ENCODE results near the gene PLD4. TPM values are rescaled to one million over a fixed set of nuclear protein-coding genes. Genes with fewer than 3 reads are reported as not detected.
A peak's percentile ranks its signal among the peaks of the same experiment; 100 is the strongest.

Gene PLD4
- total RNA-seq, 1 experiment from 2014 or later, result not detected

- no peak for DNase-seq (ENCODE audit: low spot score)
These were observed 50.1 kb downstream of the PLD4 start for GRCh38 chr14:104974665-104975390.

DNA sequence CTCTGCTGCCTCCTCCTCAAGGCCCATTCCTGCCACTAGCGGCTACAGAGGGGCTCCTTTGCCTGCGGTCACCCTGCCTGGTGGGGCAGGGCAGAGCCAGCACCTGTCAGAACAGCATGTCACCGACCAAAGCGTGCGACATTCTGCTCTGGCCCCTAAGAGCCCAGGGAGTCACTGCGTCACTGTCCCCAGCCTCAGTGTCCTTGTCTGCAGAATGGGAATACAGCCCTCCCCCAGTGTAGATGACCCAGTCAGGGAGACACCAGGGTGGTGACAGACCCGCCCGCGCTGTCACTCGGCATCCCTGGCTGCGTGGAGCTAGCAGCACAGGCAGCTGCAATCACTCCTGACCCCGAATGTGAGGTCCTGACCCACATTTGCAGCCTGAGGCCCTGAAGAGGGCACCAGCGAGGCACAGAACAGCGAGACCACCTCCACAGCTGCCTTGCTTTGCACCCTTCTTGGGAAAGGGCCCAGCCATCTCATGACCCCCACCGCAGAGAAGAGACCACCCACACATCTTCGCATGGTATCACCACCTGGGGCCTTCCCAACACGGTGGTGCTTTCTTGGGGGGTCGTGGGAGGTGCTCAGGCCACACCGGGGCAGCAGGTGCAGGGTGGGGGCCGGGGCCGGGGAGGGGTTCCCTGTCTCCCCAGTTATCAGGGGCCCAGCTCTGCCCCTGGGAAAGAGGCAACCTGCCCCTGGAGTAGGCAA is 51.0 kb downstream of the PLD4 start:
- no peak for DNase-seq (ENCODE audit: low spot score)

DNA sequence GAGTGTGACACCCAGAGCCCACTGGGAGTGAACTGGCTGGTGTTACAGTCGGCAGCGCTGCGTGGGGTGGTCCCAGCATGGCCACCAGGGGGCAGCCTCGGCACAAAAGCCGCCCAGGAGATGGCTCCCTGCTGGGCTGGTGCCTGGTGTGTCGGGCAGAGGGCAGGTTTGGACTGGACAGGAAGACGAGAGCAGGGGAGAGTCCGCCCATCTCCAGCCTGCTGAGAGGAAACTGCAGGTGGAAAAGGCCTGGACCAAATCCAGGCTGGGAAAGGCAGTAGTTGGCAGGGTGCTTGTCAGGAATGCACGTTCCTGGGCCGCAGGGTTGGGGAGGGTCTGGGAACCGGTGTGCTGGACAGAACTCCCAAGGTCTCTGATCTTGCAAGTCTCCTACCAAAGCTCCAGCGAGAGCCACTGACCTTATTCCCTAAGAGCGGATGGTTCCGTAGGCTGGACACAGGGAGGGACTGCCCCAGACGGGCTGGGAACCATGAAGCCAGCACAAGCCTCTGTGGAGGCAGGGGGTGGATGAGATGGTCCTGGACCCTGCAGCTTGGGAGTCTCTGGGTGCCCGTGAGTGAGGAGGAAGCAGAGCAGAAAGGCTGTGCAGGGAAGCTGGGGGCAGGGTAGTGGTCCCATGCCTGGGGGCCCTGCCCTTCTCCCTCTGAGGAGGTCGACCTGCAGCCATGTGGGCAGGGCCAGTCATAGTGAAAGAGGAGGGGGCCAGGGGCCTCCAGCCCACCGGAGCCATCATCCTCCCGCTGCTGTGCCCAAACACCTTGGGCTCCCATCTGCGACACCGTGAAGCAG is 51.7 kb downstream of the PLD4 start:
- DNase-seq (ENCODE audit: low spot score), result peak; percentile 68

GRCh38 chr14:104977008-104977680 is 52.5 kb downstream of the PLD4 start:
- DNase-seq (ENCODE audit: low spot score), result no peak

DNA sequence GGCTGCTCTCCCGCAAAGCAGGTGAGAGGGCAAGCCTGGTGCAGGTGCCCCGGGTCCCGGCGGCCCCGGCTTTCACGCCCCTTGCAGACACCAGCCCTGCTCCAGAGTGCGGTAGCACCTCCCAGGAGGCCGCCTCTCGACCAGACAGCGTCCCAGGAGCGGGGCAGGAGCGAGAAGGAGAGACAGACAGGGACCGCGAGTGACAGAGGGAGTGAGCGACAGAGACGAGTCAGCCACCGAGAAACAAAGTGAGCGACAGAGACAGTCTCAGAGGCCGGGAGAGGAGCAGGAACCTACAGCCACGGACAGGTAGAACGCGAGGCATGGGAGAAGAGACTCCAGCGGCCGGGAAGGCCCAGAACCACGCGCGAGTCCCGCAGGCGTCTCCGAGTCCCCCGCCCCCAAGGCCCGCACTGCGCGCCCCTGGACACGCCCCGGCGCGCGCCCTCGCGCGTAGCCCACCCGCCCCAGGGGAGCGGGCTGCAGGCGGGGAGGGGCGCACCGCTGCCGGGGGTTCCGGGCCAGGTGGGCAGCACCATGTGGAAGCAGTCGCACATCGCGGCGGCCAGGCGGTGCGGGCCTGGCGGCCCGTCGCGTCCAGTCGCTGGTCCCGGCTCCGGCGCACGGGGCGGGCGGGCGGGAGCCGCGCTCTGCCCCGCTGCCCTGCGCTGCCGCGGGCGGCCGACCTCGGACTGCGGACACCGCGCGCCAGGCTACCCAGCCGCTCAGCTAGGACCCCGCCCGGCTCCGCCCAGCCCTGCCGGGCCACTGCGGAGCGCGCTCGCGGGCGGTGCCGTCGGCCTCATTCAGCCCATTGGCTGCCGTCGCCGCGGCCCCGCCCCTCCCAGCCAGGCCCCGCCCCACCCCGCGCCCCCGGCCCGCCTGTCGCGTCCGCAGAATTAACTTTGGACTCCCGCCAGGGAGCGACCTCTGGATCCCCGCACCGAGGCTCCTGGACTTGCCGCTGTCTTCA is 53.3 kb downstream of the PLD4 start, which contains the start of gene AHNAK2:
Gene AHNAK2 (minus strand): TSS at position 694 of the 973 bp plus-strand sequence. CDS start 137 bp downstream, at position 557.
- DNase-seq (ENCODE audit: low spot score), result no peak

DNA sequence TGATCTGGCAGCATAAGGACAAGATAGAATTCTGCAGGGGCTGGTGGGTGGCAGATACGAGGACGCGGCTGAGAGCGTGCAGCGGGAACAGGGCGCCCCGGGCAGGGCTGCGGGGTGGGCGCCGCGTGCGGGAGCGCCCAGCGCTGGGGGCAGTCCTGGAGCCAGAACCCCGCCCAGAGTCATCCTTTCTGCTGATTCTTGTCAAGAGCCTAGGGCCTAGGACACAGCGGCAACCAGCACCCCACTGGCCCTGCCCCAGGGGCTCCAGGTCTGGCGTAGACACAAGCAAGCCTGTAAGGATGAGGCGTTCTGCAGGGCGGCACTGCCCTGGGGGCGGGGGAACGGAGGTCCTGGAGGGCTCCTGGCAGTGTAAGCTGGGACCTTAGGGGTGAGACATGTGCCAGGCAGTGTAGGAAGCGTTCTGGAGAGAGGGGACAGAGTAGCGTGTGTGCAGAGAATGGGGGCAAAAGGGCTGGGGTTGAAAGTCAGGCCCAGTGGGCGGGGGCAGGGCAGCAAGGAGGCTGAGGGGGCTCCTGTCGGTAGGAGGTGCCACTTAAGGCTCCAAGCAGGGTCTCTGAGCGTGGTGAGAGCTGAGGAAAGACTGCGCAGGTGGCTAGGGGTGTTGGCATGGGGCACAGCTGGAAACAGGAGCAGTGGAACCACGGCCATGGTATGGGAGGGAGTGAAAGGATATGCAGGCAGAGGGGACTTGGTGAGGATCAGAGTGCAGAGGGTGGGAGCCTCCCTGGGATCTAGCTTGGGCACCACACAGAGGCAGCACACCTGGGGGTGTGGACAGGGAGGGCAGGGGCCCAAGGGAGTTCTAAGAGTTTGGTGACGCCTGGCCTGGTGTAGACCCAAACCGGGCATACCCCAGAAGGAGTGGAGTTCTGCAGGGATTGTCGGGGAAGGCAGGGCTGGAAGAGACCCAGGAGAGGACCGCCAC is 54.3 kb downstream of the PLD4 start:
- no peak for DNase-seq (ENCODE audit: low spot score)

DNA sequence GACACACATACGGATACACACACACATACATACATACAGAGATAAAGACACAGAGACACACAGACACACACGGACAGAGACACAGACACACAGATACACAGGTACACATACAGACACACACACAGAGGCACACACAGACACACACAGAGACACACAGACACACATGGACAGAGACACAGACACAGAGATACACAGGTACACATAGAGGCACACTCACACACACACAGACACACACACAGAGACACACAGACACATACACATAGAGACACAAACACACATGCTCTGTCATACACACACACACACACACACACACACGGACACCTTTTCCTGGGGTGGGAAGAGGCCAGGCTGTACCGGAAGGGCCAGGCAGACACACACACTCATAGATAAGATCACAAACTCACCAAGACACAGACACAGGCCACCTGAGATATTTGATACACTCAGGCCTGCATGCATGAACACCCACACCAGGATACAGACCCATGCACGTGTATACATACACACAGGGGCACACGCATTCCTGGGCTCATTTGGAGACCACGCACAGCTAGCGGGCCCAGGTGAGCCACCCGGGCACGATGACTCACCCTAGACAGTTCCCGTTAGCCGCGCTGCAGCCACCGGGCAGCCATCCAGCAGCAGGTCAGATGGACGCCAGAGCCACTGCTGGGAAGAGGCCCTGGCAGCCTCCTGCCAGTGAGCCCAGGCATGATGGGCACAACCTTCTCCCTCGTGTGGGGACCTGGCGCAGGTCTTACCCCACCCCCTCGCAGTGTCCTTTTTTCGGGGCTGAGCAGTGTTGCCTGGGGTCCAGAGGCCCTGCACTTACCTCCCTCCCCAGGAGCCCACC is 55.3 kb downstream of the PLD4 start:
- peak; percentile 78 for DNase-seq (ENCODE audit: low spot score)

DNA sequence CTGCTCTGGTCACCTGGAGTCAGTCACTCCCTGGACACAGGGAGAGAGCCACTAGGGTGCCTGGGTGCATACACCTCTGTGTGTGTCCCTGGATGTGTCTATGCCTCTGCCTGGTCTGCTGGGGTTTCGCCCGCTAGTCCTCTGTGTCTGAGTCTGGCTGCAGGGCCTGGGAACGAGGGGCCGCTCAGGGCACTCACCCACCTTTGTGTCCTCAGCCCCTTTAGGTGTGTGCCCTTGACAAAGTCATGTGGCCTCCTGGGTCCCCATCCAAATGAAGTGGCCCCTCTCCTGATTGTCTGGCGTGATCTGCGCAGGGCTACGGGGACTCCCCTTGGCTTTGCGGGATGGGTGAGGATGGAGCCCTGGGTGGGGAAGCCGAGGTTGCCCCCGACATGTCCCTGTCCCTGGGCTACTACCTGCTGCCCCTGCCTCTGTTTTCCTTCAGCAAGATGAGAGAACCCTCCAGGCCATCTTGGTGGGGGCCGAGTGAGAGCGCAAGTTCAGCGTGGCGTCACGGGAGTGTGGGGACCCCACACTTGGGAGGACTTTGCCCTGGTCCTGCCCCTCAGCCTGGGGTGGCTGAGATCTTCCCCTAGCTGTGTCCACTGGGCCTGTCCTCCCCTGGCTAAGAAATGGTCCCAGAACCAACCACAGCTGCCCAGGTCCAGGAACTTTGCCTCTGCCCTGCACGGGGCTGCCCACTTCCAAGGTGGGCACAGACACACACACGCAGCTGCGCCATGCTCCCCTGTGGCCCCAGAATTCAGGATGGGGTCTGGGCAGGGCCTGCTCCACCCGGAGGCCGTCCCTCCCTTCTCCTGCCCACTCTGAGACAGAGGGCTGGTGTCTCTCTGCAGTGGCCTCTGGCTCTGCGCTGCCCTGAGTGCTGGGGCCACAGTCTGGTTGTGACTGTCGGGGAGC is 56.2 kb downstream of the PLD4 start:
- DNase-seq (ENCODE audit: low spot score), result no peak

GRCh38 chr14:104981699-104982541 is 57.2 kb downstream of the PLD4 start:
- DNase-seq (ENCODE audit: low spot score), result no peak

DNA sequence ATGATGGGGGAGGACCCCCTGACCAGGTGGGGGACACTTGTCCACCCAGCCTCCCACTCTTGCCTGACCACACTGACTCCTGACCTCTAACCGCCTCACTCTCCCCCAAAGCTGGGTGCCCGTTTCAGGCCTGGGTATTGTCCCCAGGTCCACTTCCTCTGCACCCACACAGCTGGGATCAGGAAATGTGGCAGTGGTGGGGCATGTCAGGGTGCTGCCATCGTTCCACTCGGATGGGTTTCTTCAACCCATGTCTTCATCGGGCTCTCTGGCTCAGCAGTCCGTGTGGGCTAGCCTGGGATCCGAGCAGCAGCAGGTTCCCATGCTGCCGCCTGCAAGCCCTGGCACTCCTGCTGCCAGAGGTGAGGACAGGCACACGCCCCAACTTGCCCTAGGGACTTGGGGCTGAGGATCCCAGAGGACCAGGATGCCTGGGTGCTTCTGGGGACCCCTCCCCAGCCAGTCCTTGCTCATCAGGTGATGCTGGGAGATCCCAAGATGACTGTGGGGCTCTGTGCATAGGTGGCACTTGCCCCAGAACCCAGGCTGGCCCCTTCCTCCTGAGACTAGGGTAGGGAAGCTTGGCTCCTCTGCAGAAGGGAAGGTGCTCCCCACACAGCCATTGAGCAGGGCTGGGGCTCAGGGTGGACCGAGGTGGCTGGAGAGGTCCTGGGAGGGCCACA is 58.0 kb downstream of the PLD4 start:
- no peak for DNase-seq (ENCODE audit: low spot score)

Other genes starting within 250 kb of the PLD4 start
- 13.0 and 16.3 TPM in 2 replicates for gene INF2, start 235.3 kb upstream of the PLD4 start, total RNA-seq (2014; rRNA removed; shearing (Covaris generic))
- gene ADSS1, start 200.7 kb upstream of the PLD4 start, total RNA-seq (2014; rRNA removed; shearing (Covaris generic)), result 3.7 and 4.0 TPM in 2 replicates
- gene SIVA1, start 171.7 kb upstream of the PLD4 start, total RNA-seq (2014; rRNA removed; shearing (Covaris generic)), result 286 and 381 TPM in 2 replicates
- 86.5 and 127 TPM in 2 replicates for gene AKT1, start 129.1 kb upstream of the PLD4 start, total RNA-seq (2014; rRNA removed; shearing (Covaris generic))
- gene ZBTB42, start 123.8 kb upstream of the PLD4 start, total RNA-seq (2014; rRNA removed; shearing (Covaris generic)), result 0.83 and 2.9 TPM in 2 replicates
- 3.5 and 5.2 TPM in 2 replicates for gene CEP170B, start 59.6 kb upstream of the PLD4 start, total RNA-seq (2014; rRNA removed; shearing (Covaris generic))
- 4.4 and 5.2 TPM in 2 replicates for gene AHNAK2, start 53.5 kb downstream of the PLD4 start, total RNA-seq (2014; rRNA removed; shearing (Covaris generic))
- 2.4 and 4.4 TPM in 2 replicates for gene CLBA1, start 60.9 kb downstream of the PLD4 start, total RNA-seq (2014; rRNA removed; shearing (Covaris generic))
- gene CDCA4, start 96.2 kb downstream of the PLD4 start, total RNA-seq (2014; rRNA removed; shearing (Covaris generic)), result 42.8 and 46.1 TPM in 2 replicates
- 0.10 TPM in 1 of 2 replicates, not detected in the other for gene GPR132, start 140.6 kb downstream of the PLD4 start, total RNA-seq (2014; rRNA removed; shearing (Covaris generic))
- gene JAG2, start 243.9 kb downstream of the PLD4 start, total RNA-seq (2014; rRNA removed; shearing (Covaris generic)), result 0.48 TPM in 1 of 2 replicates, not detected in the other

All from H4 (cell line).